GM12878 (cell line): ENCODE measurements around the gene CYS1. TPM values are rescaled to one million over a fixed set of nuclear protein-coding genes. Genes with fewer than 3 reads are reported as not detected.

Experiments used
- BCL3 ChIP-seq: IDR thresholded peaks from 2 replicates; pipeline ENCODE4 v1.6.1; 2011; ENCODE audit warnings: borderline replicate concordance, low read depth, mild to moderate bottlenecking, moderate library complexity, low read length; ENCODE audit not compliant: insufficient read depth, poor library complexity, severe bottlenecking
- BMI1 ChIP-seq: fragments of 450-650 bp; IDR thresholded peaks from 2 replicates; pipeline ENCODE4 v1.6.1; 2016; ENCODE audit warnings: mild to moderate bottlenecking, moderate library complexity, borderline replicate concordance
- CBX3 ChIP-seq: fragments of 200-600 bp; sonication (generic); IDR thresholded peaks from 2 replicates; pipeline ENCODE4 v1.6.1; 2016; ENCODE audit warnings: low read depth, borderline replicate concordance
- ESRRA ChIP-seq: IDR thresholded peaks from 2 replicates; pipeline ENCODE4 v1.6.1; 2012; ENCODE audit warnings: mild to moderate bottlenecking, low read length, improper control_type of control experiment
- MYC ChIP-seq: IDR thresholded peaks from 2 replicates; pipeline ENCODE4 v1.6.1; 2011; ENCODE audit warnings: mild to moderate bottlenecking, low read length, moderate library complexity, inconsistent platforms; ENCODE audit not compliant: insufficient read depth, insufficient replicate concordance, insufficient read length, severe bottlenecking
- SMARCA5 ChIP-seq: fragments of 450-650 bp; IDR thresholded peaks from 2 replicates; pipeline ENCODE4 v1.6.1; 2017; ENCODE audit warnings: mild to moderate bottlenecking
- SRF ChIP-seq, 2 experiments: IDR thresholded peaks; 2 replicates each; pipeline ENCODE4 v1.6.1; 2011; ENCODE audit warnings: low read depth in 2 of 2, low read length in 2 of 2, mild to moderate bottlenecking in 1 of 2, moderate library complexity in 1 of 2
- ZNF384 ChIP-seq: IDR thresholded peaks from 2 replicates; pipeline ENCODE4 v1.6.1; 2012; ENCODE audit warnings: low read depth, mild to moderate bottlenecking, low read length, improper control_type of control experiment, borderline replicate concordance
- polyA plus RNA-seq, 11 experiments: library from polyadenylated mRNA; depleted of rRNA in 4 of 11; unstranded in 6 of 11; stranded (reverse) in 5 of 11; fragments of >200 nt; fragmentation: Nextera tagmentation in 4 of 11; fragmentation: Illumina TruSeq in 1 of 11; extraction: Ambion mirVana in 4 of 11; extraction: Trizol in 1 of 11; gene quantifications; 1 replicate in 1 of 11; 2 replicates in 10 of 11; pipeline versions ENCODE4 v1.2.1 to v1.2.3, GENCODE V29; 2011 to 2016; ENCODE audit warnings: inconsistent platforms in 2 of 11, missing spikeins in 2 of 11, low read depth in 1 of 11
- total RNA-seq, 4 experiments: library from RNA; depleted of rRNA in 3 of 4; stranded (reverse); fragments of >200 nt in 3 of 4; fragmentation: Illumina TruSeq in 1 of 4; extraction: Trizol in 1 of 4; gene quantifications; 2 replicates each; pipeline versions ENCODE4 v1.2.1 to v1.2.3, GENCODE V29; 2013 to 2021
- TF ChIP-seq, protein P1 (sequence below): IDR thresholded peaks from 2 replicates; pipeline ENCODE4 v1.6.1; 2012; ENCODE audit warnings: low read depth, low read length, improper control_type of control experiment

Gene CYS1
- total and polyA plus RNA-seq, 10 of the 15 experiments (the other 5 are each of a cell fraction or from before 2014, with no cell fraction given), result 0.35 to 6.4 (median 2.5) TPM

DNA sequence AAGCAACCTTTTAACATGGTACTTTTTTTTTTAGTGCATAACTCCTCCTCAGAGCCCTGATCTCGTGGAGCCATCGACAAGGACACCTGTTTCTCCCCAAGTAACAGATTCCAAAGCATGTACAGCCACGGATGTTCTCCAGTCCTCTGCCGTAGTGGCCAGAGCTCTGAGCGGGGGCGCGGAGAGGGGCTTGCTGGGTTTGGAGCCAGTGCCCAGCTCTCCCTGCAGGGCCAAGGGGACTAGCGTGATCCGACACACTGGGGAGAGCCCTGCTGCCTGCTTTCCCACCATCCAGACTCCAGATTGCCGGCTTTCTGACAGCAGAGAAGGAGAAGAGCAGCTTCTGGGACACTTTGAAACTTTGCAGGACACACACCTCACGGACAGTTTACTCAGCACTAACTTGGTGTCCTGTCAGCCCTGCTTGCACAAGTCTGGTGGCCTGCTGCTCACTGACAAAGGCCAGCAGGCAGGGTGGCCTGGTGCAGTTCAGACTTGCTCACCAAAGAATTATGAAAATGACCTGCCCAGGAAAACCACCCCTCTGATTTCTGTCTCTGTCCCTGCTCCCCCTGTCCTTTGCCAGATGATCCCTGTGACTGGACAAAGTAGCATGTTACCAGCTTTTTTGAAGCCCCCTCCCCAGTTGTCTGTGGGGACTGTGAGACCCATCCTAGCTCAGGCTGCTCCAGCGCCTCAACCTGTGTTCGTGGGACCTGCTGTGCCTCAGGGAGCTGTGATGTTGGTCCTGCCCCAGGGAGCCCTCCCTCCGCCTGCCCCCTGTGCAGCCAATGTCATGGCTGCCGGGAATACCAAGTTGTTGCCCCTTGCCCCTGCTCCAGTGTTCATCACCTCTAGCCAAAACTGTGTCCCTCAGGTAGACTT lies 32.4 kb downstream of the CYS1 start (continued):
- TF ChIP-seq BMI1 (no peak), BCL3 (no peak), SRF (IDR thresholded peaks at IDR 0.05; ENCODE audit: low read depth in 2 of 2, low read length in 2 of 2) (no peak), ZNF384 (no peak), SMARCA5 (no peak), MYC (no peak), ESRRA (no peak), CBX3 (no peak)
- TF ChIP-seq, protein P1, sequence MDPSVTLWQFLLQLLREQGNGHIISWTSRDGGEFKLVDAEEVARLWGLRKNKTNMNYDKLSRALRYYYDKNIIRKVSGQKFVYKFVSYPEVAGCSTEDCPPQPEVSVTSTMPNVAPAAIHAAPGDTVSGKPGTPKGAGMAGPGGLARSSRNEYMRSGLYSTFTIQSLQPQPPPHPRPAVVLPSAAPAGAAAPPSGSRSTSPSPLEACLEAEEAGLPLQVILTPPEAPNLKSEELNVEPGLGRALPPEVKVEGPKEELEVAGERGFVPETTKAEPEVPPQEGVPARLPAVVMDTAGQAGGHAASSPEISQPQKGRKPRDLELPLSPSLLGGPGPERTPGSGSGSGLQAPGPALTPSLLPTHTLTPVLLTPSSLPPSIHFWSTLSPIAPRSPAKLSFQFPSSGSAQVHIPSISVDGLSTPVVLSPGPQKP, result no peak
